Measurements from ENCODE around the gene FMN1.

Gene FMN1

DNA sequence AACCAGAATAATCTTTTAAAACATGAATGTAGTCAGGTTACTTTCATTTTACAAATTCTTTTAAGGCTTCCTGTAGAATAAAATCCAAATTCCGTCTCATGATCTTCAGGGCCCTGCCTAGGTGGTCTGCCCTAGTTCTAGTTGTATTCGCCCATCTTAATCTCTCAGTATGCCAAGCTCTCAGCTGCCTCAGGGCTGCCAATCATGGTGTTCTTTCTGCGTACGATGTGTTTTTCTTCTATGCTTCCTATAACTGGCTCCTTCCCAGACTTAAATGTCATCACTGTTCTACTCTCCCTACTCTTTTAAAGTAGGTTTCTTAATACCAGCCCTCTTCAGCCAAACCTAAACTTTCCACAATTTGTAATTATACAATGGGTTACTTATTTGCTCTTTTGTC is 369.3 kb downstream of the FMN1 start:
- no peak for DNase-seq (ENCODE audit: low read depth, low spot score)
- H3K4me3 ChIP-seq (ENCODE audit: low read depth, low read length) = no peak overlapping the region
- CTCF ChIA-PET = interaction anchor here (0.7 to 2.6 kb wide), 3 partner anchors 162 to 176 kb away, joined by 3 to 7 read pairs (median 3); no protein-coding TSS in a partner anchor
- TF ChIP-seq, protein P1, sequence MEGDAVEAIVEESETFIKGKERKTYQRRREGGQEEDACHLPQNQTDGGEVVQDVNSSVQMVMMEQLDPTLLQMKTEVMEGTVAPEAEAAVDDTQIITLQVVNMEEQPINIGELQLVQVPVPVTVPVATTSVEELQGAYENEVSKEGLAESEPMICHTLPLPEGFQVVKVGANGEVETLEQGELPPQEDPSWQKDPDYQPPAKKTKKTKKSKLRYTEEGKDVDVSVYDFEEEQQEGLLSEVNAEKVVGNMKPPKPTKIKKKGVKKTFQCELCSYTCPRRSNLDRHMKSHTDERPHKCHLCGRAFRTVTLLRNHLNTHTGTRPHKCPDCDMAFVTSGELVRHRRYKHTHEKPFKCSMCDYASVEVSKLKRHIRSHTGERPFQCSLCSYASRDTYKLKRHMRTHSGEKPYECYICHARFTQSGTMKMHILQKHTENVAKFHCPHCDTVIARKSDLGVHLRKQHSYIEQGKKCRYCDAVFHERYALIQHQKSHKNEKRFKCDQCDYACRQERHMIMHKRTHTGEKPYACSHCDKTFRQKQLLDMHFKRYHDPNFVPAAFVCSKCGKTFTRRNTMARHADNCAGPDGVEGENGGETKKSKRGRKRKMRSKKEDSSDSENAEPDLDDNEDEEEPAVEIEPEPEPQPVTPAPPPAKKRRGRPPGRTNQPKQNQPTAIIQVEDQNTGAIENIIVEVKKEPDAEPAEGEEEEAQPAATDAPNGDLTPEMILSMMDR (IDR thresholded peaks at IDR 0.05; ENCODE audit: insufficient read depth, low read length, missing control alignments) = no peak
- POLR2A ChIA-PET = interaction anchor here (0.5 to 1.2 kb wide), 7 partner anchors 14 to 51 kb away, joined by 3 to 5 read pairs (median 4); no protein-coding TSS in a partner anchor

- TF ChIP-seq, protein P1 (IDR thresholded peaks at IDR 0.05; ENCODE audit: insufficient read depth, low read length, missing control alignments) = no peak
- CTCF ChIA-PET = interaction anchor here (0.7 to 2.6 kb wide), 4 partner anchors 162 to 175 kb away, joined by 3 to 7 read pairs (median 3); no protein-coding TSS in a partner anchor
- POLR2A ChIA-PET = interaction anchor here (0.9 to 1.2 kb wide), 6 partner anchors 15 to 51 kb away, joined by 3 to 5 read pairs (median 4); no protein-coding TSS in a partner anchor
- H3K4me3 ChIP-seq (ENCODE audit: low read depth, low read length) = no peak overlapping the region
- DNase-seq (ENCODE audit: low read depth, low spot score) = peak; percentile 88
Measured at GRCh38 chr15:32824777-32825176, 369.7 kb downstream of the FMN1 start.

GRCh38 chr15:32823750-32824149 is 370.8 kb downstream of the FMN1 start:
- POLR2A ChIA-PET = no interaction called here
- CTCF ChIA-PET = interaction anchor here (1.0 to 1.8 kb wide), 4 partner anchors 20 to 174 kb away, joined by 3 to 5 read pairs (median 3); no protein-coding TSS in a partner anchor
- DNase-seq (ENCODE audit: low read depth, low spot score) = no peak

GRCh38 chr15:32822739-32823138 is 371.8 kb downstream of the FMN1 start:
- TF ChIP-seq, protein P1 (IDR thresholded peaks at IDR 0.05; ENCODE audit: insufficient read depth, low read length, missing control alignments) = no peak
- ChIA-PET POLR2A (interaction anchor here (1.5 kb wide), 1 partner anchor 27 kb away, joined by 3 read pairs; no protein-coding TSS in a partner anchor), CTCF (interaction anchor here (1.0 to 1.8 kb wide), 4 partner anchors 32 to 172 kb away, joined by 3 to 5 read pairs (median 3); no protein-coding TSS in a partner anchor)
- no peak overlapping the region for H3K4me3 ChIP-seq (ENCODE audit: low read depth, low read length)
- no peak for DNase-seq (ENCODE audit: low read depth, low spot score)

More at GRCh38 chr15:32823750-32824149, 370.8 kb downstream of the FMN1 start:
- H3K4me3 ChIP-seq (ENCODE audit: low read depth, low read length) = no peak overlapping the region
- TF ChIP-seq, protein P1 (IDR thresholded peaks at IDR 0.05; ENCODE audit: insufficient read depth, low read length, missing control alignments) = no peak

DNA sequence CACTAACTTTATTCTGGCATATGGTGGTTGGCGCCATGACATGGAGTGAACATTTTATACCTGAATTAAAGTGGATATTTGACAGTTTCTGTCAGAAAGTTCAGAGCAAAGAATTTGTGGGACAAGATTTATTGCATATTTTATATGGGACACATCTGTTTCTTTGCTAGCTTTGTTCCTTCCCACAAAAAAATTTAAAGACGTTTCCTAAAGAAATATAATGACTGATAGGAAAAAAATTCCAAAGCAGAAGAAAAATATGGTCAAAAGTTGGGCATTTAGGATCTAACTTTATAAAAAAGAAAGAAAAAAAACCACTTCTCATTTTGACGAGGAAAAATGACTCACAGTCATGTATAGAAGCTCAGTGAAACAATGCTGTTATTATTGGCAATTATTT is 375.1 kb downstream of the FMN1 start:
- no peak for DNase-seq (ENCODE audit: low read depth, low spot score)
- ChIA-PET POLR2A (interaction anchor here (0.8 to 1.7 kb wide), 13 partner anchors 10 to 194 kb away, joined by 3 to 12 read pairs (median 5); no protein-coding TSS in a partner anchor), CTCF (interaction anchor here (0.8 to 1.6 kb wide), 7 partner anchors 11 to 176 kb away, joined by 3 to 8 read pairs (median 4); no protein-coding TSS in a partner anchor)
- TF ChIP-seq, protein P1 (IDR thresholded peaks at IDR 0.05; ENCODE audit: insufficient read depth, low read length, missing control alignments) = no peak
- no peak overlapping the region for H3K4me3 ChIP-seq (ENCODE audit: low read depth, low read length)

DNA sequence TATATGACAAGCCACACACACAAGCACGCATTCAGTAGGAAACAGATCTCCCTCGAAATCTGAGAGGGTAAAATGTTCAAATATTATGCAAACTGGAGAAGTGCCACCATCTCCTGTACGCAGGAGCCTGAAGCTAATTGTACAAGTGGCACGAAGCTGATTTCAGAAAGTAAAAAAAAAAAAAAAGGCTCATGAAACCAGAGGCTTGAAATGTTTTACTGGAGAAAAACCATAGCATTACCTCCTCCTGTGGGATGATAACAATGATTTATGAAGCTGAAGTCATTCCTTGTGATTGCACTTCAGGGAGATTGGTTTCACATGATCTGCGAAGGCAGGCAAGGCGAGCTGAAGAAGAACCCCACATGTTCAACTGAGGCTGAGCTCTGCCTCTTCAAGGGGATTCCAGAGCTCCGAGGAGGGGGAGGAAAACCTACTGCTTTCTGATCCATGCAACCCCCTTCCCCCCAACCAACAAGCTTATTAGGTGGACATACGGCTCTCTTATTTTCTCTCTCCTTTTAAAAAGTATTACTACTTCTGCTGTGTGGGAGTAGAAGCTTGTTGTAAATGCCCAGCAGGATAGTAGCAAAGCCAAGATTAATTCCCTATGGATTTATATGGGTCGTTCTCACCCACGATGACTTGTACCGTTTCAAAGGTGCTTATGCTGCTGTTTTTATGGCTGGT is 375.6 kb downstream of the FMN1 start:
- CTCF ChIA-PET = interaction anchor here (0.7 to 1.6 kb wide), 10 partner anchors 10 to 177 kb away, joined by 3 to 8 read pairs (median 4); no protein-coding TSS in a partner anchor
- peak; percentile 89 for DNase-seq (ENCODE audit: low read depth, low spot score)
- TF ChIP-seq, protein P1 (IDR thresholded peaks at IDR 0.05; ENCODE audit: insufficient read depth, low read length, missing control alignments) = no peak

More for the DNA sequence above, 375.6 kb downstream of the FMN1 start:
- POLR2A ChIA-PET = interaction anchor here (0.8 to 1.7 kb wide), 14 partner anchors 10 to 195 kb away, joined by 3 to 12 read pairs (median 4); no protein-coding TSS in a partner anchor
- H3K4me3 ChIP-seq (ENCODE audit: low read depth, low read length) = peak overlapping the region; percentile 16; the same call in 1 of the 2 replicates
